HEK293 (cell line): Measurements from ENCODE around the gene ARHGDIB.

Experiments used
- CTCF ChIP-seq: fragments of 450-650 bp; formaldehyde crosslinking; IDR thresholded peaks from 2 replicates; pipeline ENCODE4 v1.5.1; 2016; ENCODE audit warnings: missing biosample characterization, missing genetic modification characterization
- RBAK ChIP-seq: fragments of 450-650 bp; formaldehyde crosslinking; IDR thresholded peaks from 2 replicates; pipeline ENCODE4 v1.5.1; 2016; ENCODE audit warnings: missing biosample characterization, missing genetic modification characterization
- ZFP3 ChIP-seq: fragments of 450-650 bp; formaldehyde crosslinking; IDR thresholded peaks from 2 replicates; pipeline ENCODE4 v1.5.1; 2016; ENCODE audit warnings: low read depth, missing biosample characterization, missing genetic modification characterization
- ZNF174 ChIP-seq: fragments of 450-650 bp; formaldehyde crosslinking; IDR thresholded peaks from 2 replicates; pipeline ENCODE4 v1.5.0; 2017; ENCODE audit warnings: missing biosample characterization, mild to moderate bottlenecking, missing genetic modification characterization
- ZNF501 ChIP-seq: fragments of 450-650 bp; formaldehyde crosslinking; IDR thresholded peaks from 2 replicates; pipeline ENCODE4 v1.5.1; 2016; ENCODE audit warnings: missing biosample characterization, missing genetic modification characterization
- ZNF629 ChIP-seq: fragments of 450-650 bp; formaldehyde crosslinking; IDR thresholded peaks from 2 replicates; pipeline ENCODE4 v1.5.1; 2017; ENCODE audit warnings: missing biosample characterization, missing genetic modification characterization

- TF ChIP-seq RBAK, result no peak
- TF ChIP-seq ZNF629 (tag by site-specific recombination), result no peak
- TF ChIP-seq ZNF501 (tag by site-specific recombination), result no peak
- TF ChIP-seq ZFP3 (tag by site-specific recombination), result no peak
- TF ChIP-seq ZNF174, result no peak
- TF ChIP-seq CTCF (tag by site-specific recombination), result no peak
Measured at GRCh38 chr12:14911131-14911530, 50.3 kb downstream of the ARHGDIB start.
